Ovary (tissue), 9 donors: ENCODE data around the gene SDCCAG8. TPM values are rescaled to one million over a fixed set of nuclear protein-coding genes. Genes with fewer than 3 reads are reported as not detected.

ENCODE experiments used
- DNase-seq, 5 donors: peaks; one replicate each; pipeline ENCODE4 v3.0.0-alpha.2; 2019 to 2020
- H3K27ac ChIP-seq, 2 donors: fragments of 200-600 bp; one replicate each; pipeline versions ENCODE4 v1.5.1 to v1.8.0; 2019 to 2022
- H3K27me3 ChIP-seq: fragments of 200-600 bp; one replicate; pipeline ENCODE4 v1.8.0; 2022
- H3K36me3 ChIP-seq: fragments of 200-600 bp; sonication (generic); one replicate; pipeline ENCODE4 v1.5.1; 2019
- H3K4me1 ChIP-seq: one replicate; pipeline ENCODE4 v1.8.1; 2013; ENCODE audit warnings: mild to moderate bottlenecking, moderate library complexity; ENCODE audit not compliant: insufficient read depth
- H3K4me3 ChIP-seq: fragments of 200-600 bp; sonication (generic); one replicate; pipeline ENCODE4 v1.5.1; 2017
- H3K9me3 ChIP-seq, 2 donors: fragments of 200-600 bp in 1 of 2; sonication (generic) in 1 of 2; one replicate each; pipeline versions ENCODE4 v1.5.1 to v1.8.1; 2013 to 2019; ENCODE audit warnings: mild to moderate bottlenecking in 1 of 2, moderate library complexity in 1 of 2
- CTCF ChIP-seq, 3 donors: fragments of 450-650 bp in 2 of 3; fragments of 200-600 bp in 1 of 3; IDR thresholded peaks; one replicate each; pipeline versions ENCODE4 v1.5.1 to v1.8.0; 2016 to 2022; ENCODE audit warnings: antibody characterized with exemption in 3 of 3, mild to moderate bottlenecking in 1 of 3
- EP300 ChIP-seq: sonication (generic); formaldehyde crosslinking; IDR thresholded peaks from one replicate; pipeline ENCODE4 v1.6.1; 2017; ENCODE audit warnings: antibody characterized with exemption
- POLR2A ChIP-seq: fragments of 450-650 bp; IDR thresholded peaks from one replicate; pipeline ENCODE4 v1.6.1; 2017; ENCODE audit warnings: antibody characterized with exemption, mild to moderate bottlenecking, moderate library complexity
- WGBS, 3 donors: extraction: QIAGEN DNeasy Blood & Tissue Kit in 1 of 3; methylation state at CpG; one replicate each; pipeline versions ENCODE4 v1.1.5 to v1.1.7; 2013 to 2017; 5-methylcytosine and 5-hydroxymethylcytosine counted together
- intact Hi-C, 4 donors: fragments of 100-400 bp; cut with DNase I; formaldehyde crosslinking; loops; one replicate each; pipeline versions ENCODE4 v1.11.0 to v1.15.1; 2022 to 2023
- polyA plus RNA-seq, 2 donors: library from polyadenylated mRNA; stranded (reverse); fragments of 200-250 nt in 1 of 2; fragments of 350-450 nt in 1 of 2; fragmentation: Illumina TruSeq in 1 of 2; extraction: RNeasy Lipid Tissue Mini Kit (QIAGEN cat#74804) in 1 of 2; gene quantifications; one replicate each; pipeline ENCODE4 v1.2.3, GENCODE V29; 2013 to 2014
- total RNA-seq, 7 donors: library from RNA; depleted of rRNA in 2 of 7; stranded (reverse); fragments of >200 nt in 2 of 7; fragmentation: NEBNext Ultra II Directional in 3 of 7; extraction: Animal tissue kit (Norgen Biotek cat#: 25700) in 3 of 7; gene quantifications; one replicate each; pipeline versions ENCODE4 v1.1.0 to v1.2.4, GENCODE V29; 2016 to 2023
- donor health status: DM: no; HTN: no; CAD: no; lungs with moderate emphysema.
- donor health status: DM: no; HTN: no; CAD: no.
- donor health status: Bipolar disorder and iron deficiency.
- donor health status: DM: yes; HTN: yes; CAD: no.
- donor health status: DM: no; HTN: no; CAD: no.
- donor health status: DM: yes; HTN: yes; CAD: no.

The SDCCAG8 gene
- total and polyA plus RNA-seq, 9 donors, result 19.8 to 45.9 (median 30.6) TPM

DNA sequence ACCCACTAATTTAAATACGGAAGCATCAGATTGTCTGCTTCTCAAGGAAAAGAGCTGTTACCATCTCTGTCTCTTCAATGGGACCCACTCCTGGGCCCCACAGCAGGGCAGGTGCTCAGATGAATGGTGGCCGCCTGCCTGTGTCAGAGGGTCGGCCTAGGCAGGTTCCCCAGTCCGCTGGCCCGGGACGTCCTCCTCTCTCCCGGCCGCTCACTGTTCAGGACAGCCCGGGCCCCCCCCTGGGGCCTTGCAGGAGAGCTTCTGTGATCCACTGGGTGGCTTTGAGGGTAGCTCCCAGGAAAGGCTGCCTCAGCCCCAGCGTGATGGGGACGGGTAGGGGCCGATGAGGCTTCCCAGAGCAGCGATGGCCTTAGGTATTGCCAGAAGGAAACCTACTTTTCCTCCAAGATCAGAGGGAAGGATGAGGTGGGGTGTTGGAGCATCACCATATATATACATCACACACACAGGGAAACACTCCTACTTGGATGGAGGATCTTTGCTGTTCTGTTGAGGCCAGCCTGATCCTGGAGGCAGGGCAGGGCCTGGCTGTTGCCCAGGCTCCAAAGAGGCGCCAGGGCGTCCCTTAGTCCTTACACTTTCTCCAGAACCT is 231.3 kb downstream of the SDCCAG8 start:
- intact Hi-C loops, result loop anchor here in 1 of 4 donors (10.0 kb wide), 1 partner anchor 778 kb away; no protein-coding TSS in a partner anchor
- Histone ChIP-seq H3K27me3 (no peaks in the 10 kb centered on the region), H3K4me1 (peaks cover 6% of the 10 kb centered on the region), H3K4me3 (no peak overlapping the region), H3K27ac (no peak overlapping the region), H3K36me3 (no peaks in the 10 kb centered on the region), H3K9me3 (no peaks in the 10 kb centered on the region)
- no peak for DNase-seq
- no peak for TF ChIP-seq CTCF (IDR thresholded peaks at IDR 0.05)
- WGBS, 3 donors, result 95 to 100% (median 96%) methylated on average over 11 to 15 of the region's 15 CpGs

- no peaks in the 10 kb centered on the region for H3K27me3 ChIP-seq
- no peaks in the 10 kb centered on the region for H3K36me3 ChIP-seq
- H3K9me3 ChIP-seq, result no peaks in the 10 kb centered on the region
- WGBS, 3 donors, result 79 to 95% (median 88%) methylated on average over 35 to 40 of the region's 40 CpGs
- peak in 1 of 5 donors; percentile 35 for DNase-seq
- peaks cover 2% of the 10 kb centered on the region for H3K4me1 ChIP-seq
- H3K27ac ChIP-seq, result no peak overlapping the region
- no peak for TF ChIP-seq CTCF (IDR thresholded peaks at IDR 0.05)
- no peak for TF ChIP-seq POLR2A
- TF ChIP-seq EP300, result no peak
- H3K4me3 ChIP-seq, result no peak overlapping the region
- intact Hi-C loops, result loop anchor here in 1 of 4 donors (10.0 kb wide), 1 partner anchor 777 kb away; no protein-coding TSS in a partner anchor
These were observed 231.9 kb downstream of the SDCCAG8 start for GRCh38 chr1:243487649-243488227.

DNA sequence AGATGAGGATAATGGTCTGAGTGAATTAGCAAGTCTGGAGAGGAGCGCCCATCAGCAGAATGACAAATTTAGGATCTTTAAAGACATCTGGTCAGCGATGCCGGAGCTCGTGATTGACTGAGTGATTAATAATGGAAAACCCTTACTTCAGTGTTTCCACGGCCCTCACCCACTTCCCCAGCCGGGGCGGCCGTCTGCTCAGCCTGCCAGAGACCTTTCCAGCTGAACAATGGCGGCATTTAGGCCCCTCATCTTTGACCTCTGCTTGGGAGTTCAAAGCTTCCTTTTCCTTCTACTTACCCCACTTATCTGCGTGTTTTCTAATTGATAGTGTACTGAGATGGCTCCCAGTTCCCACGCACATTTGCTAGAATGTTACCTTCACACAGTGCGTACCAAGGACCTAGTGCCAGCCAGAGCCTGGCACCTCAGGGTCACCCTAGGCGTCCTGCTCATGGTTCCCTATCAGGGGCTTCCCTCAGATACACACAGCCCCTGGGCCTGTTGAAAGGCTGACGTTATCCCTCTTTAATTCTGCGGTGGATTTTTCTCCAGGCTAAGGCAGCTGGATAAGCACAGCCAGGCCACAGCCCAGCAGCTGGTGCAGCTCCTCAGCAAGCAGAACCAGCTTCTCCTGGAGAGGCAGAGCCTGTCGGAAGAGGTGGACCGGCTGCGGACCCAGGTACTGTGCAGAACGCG is 232.8 kb downstream of the SDCCAG8 start:
- intact Hi-C loops, result loop anchor here in 1 of 4 donors (10.0 kb wide), 1 partner anchor 776 kb away; no protein-coding TSS in a partner anchor
- TF ChIP-seq EP300 (no peak), POLR2A (no peak), CTCF (IDR thresholded peaks at IDR 0.05) (no peak)
- DNase-seq, result no peak
- Histone ChIP-seq H3K27me3 (no peaks in the 10 kb centered on the region), H3K4me3 (no peak overlapping the region), H3K36me3 (no peaks in the 10 kb centered on the region), H3K27ac (no peak overlapping the region), H3K4me1 (no peaks in the 10 kb centered on the region), H3K9me3 (no peaks in the 10 kb centered on the region)
- WGBS, 3 donors, result 88 to 93% (median 89%) methylated on average over 20 of the region's 20 CpGs

DNA sequence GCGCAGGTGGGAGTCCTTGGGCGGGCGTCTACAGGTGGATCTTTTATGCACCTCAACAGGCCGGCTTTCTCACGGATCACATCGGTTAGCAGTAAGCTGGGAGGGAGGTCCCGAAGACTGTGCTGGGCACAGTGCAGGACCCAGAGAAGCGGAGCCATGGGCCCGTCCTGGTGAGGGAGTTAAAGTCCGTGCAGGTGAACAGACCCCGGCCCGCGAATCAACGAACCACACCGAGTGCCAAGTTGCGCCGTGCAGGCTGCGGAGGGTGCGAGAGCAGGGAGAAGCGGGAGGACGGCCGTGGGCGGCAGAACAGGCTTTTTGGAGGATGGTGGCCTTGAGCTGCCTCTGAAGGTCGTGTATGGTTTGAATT is 233.3 kb downstream of the SDCCAG8 start:
- H3K36me3 ChIP-seq, result no peaks in the 10 kb centered on the region
- no peak for TF ChIP-seq CTCF (IDR thresholded peaks at IDR 0.05)
- TF ChIP-seq EP300, result no peak
- no peak for TF ChIP-seq POLR2A
- DNase-seq, result no peak
- no peaks in the 10 kb centered on the region for H3K9me3 ChIP-seq
- WGBS, 3 donors, result 62 to 90% (median 74%) methylated on average over 24 of the region's 24 CpGs
- H3K4me3 ChIP-seq, result no peak overlapping the region
- H3K27me3 ChIP-seq, result no peaks in the 10 kb centered on the region
- H3K4me1 ChIP-seq, result no peaks in the 10 kb centered on the region
- H3K27ac ChIP-seq, result no peak overlapping the region
- intact Hi-C loops, result loop anchor here in 1 of 4 donors (10.0 kb wide), 1 partner anchor 776 kb away; no protein-coding TSS in a partner anchor
